ENCODE data around the gene CHD9.

The CHD9 gene

DNA sequence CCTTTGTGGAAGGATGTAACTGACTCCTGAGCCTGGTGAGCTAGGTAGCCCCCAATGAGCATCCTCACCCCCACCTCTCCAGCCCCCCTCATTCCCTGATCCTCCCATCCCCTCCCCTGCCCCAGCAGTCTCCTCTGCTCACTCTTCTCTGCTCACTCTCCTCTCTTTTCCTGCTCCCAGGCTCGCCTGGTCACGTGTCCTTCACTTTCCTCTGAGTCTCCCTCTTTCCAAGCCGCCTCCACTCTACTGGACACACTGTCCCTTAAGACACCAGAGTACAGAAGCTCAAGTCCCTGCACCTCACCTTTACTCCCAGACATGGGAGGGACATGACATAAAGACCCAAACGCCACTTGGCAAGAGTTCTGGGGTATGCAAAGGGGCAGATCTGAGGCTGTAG is 303.2 kb downstream of the CHD9 start:
- Mint-ChIP-seq H3K27ac (no peak overlapping the region), H3K36me3 (ENCODE audit: low read depth) (no peaks in the 10 kb centered on the region), H3K27me3 (no peaks in the 10 kb centered on the region), H3K9me3 (no peaks in the 10 kb centered on the region), H3K4me1 (ENCODE audit: low read depth) (no peaks in the 10 kb centered on the region), H3K4me3 (no peak overlapping the region)

DNA sequence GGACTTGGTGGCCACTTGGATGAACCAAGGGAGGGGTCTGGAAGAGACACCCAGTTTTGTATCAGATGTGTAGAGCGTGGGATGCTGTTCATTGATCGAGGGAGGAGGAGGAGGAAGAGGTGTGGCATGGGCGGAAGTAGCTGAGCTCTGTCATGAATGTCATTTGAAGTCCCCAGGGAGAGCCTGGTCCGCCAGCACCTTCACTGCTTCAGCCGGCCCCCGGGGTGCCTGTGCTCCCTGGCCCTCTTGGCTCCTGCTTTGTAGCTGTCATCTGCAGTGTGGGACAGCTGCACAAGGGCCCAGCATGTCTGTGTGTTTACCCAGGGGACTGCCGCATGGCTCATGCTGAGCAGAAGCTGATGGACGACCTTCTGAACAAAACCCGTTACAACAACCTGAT is 304.1 kb downstream of the CHD9 start:
- Mint-ChIP-seq H3K36me3 (ENCODE audit: low read depth) (no peaks in the 10 kb centered on the region), H3K4me1 (ENCODE audit: low read depth) (no peaks in the 10 kb centered on the region), H3K27ac (no peak overlapping the region), H3K4me3 (no peak overlapping the region), H3K27me3 (no peaks in the 10 kb centered on the region), H3K9me3 (no peaks in the 10 kb centered on the region)

DNA sequence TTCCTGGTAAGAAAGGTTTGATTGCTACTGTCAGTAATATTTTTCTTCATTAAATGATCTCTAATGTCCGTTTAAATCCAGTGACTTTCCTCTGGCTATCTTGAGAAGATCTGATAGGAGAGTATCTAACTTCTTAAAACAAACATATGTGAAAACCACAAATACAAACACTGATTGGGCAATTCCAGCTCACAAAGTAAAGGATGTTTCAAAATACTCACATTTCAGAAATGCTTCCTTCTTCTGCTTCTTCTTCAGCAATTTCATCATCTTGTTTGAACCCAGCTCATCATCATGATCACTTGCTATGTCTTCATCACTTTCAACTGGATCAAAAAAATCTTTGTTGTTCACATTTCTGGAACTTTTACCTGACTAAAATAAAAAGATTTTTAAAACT is 315.1 kb downstream of the CHD9 start:
- Mint-ChIP-seq H3K4me3 (no peak overlapping the region), H3K9me3 (no peaks in the 10 kb centered on the region), H3K27me3 (no peaks in the 10 kb centered on the region), H3K27ac (no peak overlapping the region), H3K36me3 (ENCODE audit: low read depth) (no peaks in the 10 kb centered on the region), H3K4me1 (ENCODE audit: low read depth) (peaks cover 18% of the 10 kb centered on the region)

DNA sequence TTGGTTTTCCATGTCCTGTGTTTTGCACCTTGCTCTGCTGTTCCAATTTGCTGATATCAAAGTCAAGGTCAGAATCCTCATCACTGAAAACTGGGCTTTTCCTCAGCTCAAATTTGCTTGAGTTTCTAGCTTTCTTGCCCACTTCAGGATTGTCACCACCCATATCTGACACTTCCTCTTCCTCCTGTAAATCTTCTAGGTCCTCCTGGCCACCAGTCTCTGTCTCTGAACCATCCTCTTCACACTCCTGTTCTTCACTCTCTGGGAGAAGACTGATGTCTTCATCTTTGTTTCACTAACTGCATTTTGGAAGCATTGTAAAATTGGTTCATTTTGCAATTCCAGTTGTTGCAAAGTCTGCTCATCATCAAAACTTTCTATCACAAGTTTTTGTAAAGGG is 316.0 kb downstream of the CHD9 start:
- H3K4me1 Mint-ChIP-seq (ENCODE audit: low read depth) = peaks cover 18% of the 10 kb centered on the region
- H3K9me3 Mint-ChIP-seq = no peaks in the 10 kb centered on the region
- H3K36me3 Mint-ChIP-seq (ENCODE audit: low read depth) = no peaks in the 10 kb centered on the region
- no peak overlapping the region for H3K4me3 Mint-ChIP-seq
- H3K27me3 Mint-ChIP-seq = no peaks in the 10 kb centered on the region
- no peak overlapping the region for H3K27ac Mint-ChIP-seq

DNA sequence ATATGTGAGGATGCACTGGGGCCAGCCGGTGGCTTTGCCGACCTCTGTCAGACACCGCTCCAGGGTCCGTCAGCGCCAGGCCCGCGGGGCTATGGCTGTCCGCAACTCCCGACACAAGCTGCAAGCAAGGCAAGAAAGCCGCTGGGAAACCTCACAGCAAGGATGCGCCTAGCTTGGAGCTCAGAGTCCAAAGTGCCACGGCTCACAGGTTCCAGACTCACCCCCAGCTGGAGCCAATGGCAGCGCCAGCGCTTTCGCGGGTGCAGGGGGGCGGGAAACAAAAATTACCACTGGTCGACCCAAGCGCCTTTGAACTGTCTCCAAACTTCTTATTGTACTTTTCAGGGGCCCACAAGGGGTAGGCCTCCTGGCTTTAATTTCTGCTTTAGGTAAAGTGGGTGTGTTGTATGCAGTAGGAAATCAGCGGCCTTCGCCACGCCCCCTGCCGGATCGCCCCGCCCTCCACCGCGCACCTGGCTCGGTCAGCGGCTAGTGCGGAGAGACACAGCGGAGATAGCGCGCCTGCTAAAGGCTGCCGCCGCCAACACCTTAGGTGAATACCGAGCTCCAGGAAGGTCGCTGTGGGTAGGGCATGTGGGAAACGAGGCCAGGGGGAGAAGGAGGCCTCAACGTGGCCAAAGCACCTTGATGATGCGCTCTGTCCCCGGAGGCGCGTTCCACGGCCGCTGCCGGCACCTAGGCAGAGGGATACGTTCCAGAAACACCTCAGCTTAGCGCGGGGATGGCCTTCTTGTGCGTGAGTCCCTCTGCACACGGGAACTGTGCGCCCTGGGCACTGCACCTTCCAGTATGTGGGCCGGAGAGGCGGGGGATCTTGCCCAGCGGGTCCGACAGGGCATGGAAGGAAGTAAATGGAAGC is 318.4 kb downstream of the CHD9 start:
- Mint-ChIP-seq H3K36me3 (ENCODE audit: low read depth) (no peaks in the 10 kb centered on the region), H3K27ac (no peak overlapping the region), H3K27me3 (no peaks in the 10 kb centered on the region), H3K4me3 (peak overlapping the region; percentile 83), H3K4me1 (ENCODE audit: low read depth) (peaks cover 21% of the 10 kb centered on the region), H3K9me3 (no peaks in the 10 kb centered on the region)

DNA sequence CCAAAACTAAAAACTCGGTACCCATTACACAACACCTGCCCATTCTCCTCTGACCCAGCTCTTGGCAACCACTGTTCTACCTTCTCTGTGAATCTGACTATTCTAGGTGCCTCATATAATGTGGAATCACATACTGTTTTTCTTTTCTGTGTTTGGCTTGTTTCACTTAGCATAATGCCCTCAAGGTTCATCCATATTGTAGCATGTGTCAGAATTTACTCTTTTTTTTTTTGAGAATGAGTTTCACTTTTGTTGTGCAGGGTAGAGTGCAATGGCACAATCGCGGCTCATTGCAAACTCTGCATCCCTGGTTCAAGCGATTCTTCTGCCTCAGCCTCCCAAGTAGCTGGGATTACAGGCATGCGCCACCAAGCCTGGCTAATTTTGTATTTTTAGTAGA is 320.0 kb downstream of the CHD9 start:
- no peak overlapping the region for H3K27ac Mint-ChIP-seq

DNA sequence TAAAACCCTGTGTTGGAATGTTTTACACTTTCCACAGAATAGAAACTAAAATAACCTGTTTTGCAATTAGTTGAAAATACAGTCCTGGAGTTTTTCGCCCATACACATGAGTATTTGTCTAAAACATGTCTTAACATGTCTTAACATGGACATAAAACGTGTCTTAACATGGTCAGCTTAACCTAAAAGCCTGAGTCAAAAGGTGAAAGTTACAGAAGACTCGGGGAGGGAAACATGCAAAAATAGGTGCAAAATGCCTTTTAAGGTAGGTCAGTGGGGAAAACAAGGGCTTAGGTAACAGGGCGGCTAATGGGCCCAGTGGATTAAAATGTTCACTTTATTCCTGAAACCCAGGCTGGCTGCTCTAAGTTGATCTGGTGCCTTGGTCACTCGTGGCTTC is 323.3 kb downstream of the CHD9 start:
- peaks cover 4% of the 10 kb centered on the region for H3K36me3 Mint-ChIP-seq (ENCODE audit: low read depth)
- peaks cover 24% of the 10 kb centered on the region for H3K4me1 Mint-ChIP-seq (ENCODE audit: low read depth)
- no peaks in the 10 kb centered on the region for H3K27me3 Mint-ChIP-seq
- peaks cover 3% of the 10 kb centered on the region for H3K9me3 Mint-ChIP-seq
- no peak overlapping the region for H3K4me3 Mint-ChIP-seq
- H3K27ac Mint-ChIP-seq = no peak overlapping the region

More for the DNA sequence above, 320.0 kb downstream of the CHD9 start:
- no peaks in the 10 kb centered on the region for H3K36me3 Mint-ChIP-seq (ENCODE audit: low read depth)
- H3K4me1 Mint-ChIP-seq (ENCODE audit: low read depth) = peaks cover 24% of the 10 kb centered on the region
- H3K9me3 Mint-ChIP-seq = no peaks in the 10 kb centered on the region
- no peaks in the 10 kb centered on the region for H3K27me3 Mint-ChIP-seq
- peak overlapping the region; percentile 83 for H3K4me3 Mint-ChIP-seq
